ENCODE measurements around the gene UNC5A.

DNA sequence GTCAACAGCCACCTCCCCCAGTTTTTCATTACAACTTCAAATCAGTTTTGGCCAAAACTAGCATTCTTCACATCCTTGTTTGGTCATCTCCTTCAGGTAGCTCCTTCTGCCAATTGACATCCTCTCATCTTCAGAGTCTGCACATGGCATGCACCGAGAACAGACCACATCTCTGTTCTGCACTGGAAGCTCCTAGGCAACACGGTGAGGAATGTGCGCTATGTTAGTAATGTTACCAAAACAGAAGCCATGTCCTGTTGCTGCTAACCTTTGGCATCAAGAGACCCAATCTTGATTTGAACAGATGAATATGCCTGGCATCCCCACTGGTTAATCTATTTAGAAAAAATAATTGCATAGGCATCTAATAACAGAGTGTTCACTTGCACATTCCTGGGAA lies 93.9 kb downstream of the UNC5A start:
- TF ChIP-seq, protein P1, sequence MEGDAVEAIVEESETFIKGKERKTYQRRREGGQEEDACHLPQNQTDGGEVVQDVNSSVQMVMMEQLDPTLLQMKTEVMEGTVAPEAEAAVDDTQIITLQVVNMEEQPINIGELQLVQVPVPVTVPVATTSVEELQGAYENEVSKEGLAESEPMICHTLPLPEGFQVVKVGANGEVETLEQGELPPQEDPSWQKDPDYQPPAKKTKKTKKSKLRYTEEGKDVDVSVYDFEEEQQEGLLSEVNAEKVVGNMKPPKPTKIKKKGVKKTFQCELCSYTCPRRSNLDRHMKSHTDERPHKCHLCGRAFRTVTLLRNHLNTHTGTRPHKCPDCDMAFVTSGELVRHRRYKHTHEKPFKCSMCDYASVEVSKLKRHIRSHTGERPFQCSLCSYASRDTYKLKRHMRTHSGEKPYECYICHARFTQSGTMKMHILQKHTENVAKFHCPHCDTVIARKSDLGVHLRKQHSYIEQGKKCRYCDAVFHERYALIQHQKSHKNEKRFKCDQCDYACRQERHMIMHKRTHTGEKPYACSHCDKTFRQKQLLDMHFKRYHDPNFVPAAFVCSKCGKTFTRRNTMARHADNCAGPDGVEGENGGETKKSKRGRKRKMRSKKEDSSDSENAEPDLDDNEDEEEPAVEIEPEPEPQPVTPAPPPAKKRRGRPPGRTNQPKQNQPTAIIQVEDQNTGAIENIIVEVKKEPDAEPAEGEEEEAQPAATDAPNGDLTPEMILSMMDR (IDR thresholded peaks at IDR 0.05), result no peak
- TF ChIP-seq POLR2A (IDR thresholded peaks at IDR 0.05), result no peak
